GOT3 (cell line): ENCODE data around the gene CLEC2L.

ENCODE experiments used
- DNase-seq: peaks from one replicate; lab custom pipeline; 2025; ENCODE audit warnings: mixed read lengths; lab: John Stamatoyannopoulos, UW

The CLEC2L gene

GRCh38 chr7:139575338-139575680 lies 51.8 kb downstream of the CLEC2L start:
- DNase-seq = no peak

- DNase-seq = no peak
These were observed 52.9 kb downstream of the CLEC2L start for GRCh38 chr7:139576179-139576973.

GRCh38 chr7:139580435-139580834 lies 57.0 kb downstream of the CLEC2L start:
- DNase-seq = no peak

- no peak for DNase-seq
These were observed 58.7 kb downstream of the CLEC2L start for GRCh38 chr7:139582130-139582650.

GRCh38 chr7:139582671-139583155 lies 59.2 kb downstream of the CLEC2L start:
- DNase-seq = no peak

GRCh38 chr7:139583826-139584553 lies 60.5 kb downstream of the CLEC2L start:
- DNase-seq = no peak

- DNase-seq = no peak
These were observed 61.6 kb downstream of the CLEC2L start for GRCh38 chr7:139585042-139585441.

- DNase-seq = no peak
These were observed 62.8 kb downstream of the CLEC2L start for GRCh38 chr7:139586286-139586685.

GRCh38 chr7:139587535-139587934 lies 64.0 kb downstream of the CLEC2L start:
- DNase-seq = no peak

GRCh38 chr7:139588632-139589031 lies 65.1 kb downstream of the CLEC2L start:
- DNase-seq = no peak

GRCh38 chr7:139589474-139589873 lies 66.0 kb downstream of the CLEC2L start:
- DNase-seq = no peak

GRCh38 chr7:139591550-139592195 lies 68.2 kb downstream of the CLEC2L start:
- DNase-seq = no peak

- no peak for DNase-seq
These were observed 69.4 kb downstream of the CLEC2L start for GRCh38 chr7:139592801-139593461.

GRCh38 chr7:139594090-139594489 lies 70.6 kb downstream of the CLEC2L start:
- no peak for DNase-seq
